Naive thymus-derived CD4-positive, alpha-beta T cell (primary cell): ENCODE data around the gene FZD2. TPM values are rescaled to one million over a fixed set of nuclear protein-coding genes. Genes with fewer than 3 reads are reported as not detected.

Experiments used
- polyA plus RNA-seq, 2 donors: library from polyadenylated mRNA; unstranded; fragments of 300-500 nt; fragmentation: Illumina TruSeq; gene quantifications; one replicate each; pipeline ENCODE4 v1.2.3, GENCODE V29; 2021
- total RNA-seq, 6 experiments: library from RNA in 5 of 6; stranded (reverse) in 5 of 6; gene quantifications; 1 replicate in 5 of 6; 2 replicates in 1 of 6; pipeline ENCODE4 v1.2.3 and lab custom pipeline; 2021 to 2026

The FZD2 gene
- total and polyA plus RNA-seq, 7 experiments from 2014 or later = 0.13 to 1.7 (median 0.17) TPM; not detected in 3

Other genes starting within 250 kb of the FZD2 start
- gene RUNDC3A, start 248.9 kb upstream of the FZD2 start, total RNA-seq = under 1 TPM in 2 of 5 experiments, not detected in 3; 0.08 to 0.22 TPM
- not detected for gene RUNDC3A, start 248.9 kb upstream of the FZD2 start, polyA plus RNA-seq
- 100 to 1,000 TPM in 3 of 5 experiments, 10 to 100 TPM in 2; 75.4 to 107 (median 101) TPM for gene SLC25A39, start 232.7 kb upstream of the FZD2 start, total RNA-seq
- 100 to 1,000 TPM; 122 to 155 TPM for gene SLC25A39, start 232.7 kb upstream of the FZD2 start, polyA plus RNA-seq
- gene GRN, start 212.2 kb upstream of the FZD2 start, total RNA-seq = 100 to 1,000 TPM in 1 of 5 experiments, 10 to 100 TPM in 4; 49.5 to 374 (median 52.2) TPM
- 10 to 100 TPM; 52.2 to 58.7 TPM for gene GRN, start 212.2 kb upstream of the FZD2 start, polyA plus RNA-seq
- gene FAM171A2, start 193.6 kb upstream of the FZD2 start, total RNA-seq = under 1 TPM; 0.24 to 0.78 (median 0.39) TPM
- under 1 TPM; 0.11 to 0.16 TPM for gene FAM171A2, start 193.6 kb upstream of the FZD2 start, polyA plus RNA-seq
- 10 to 100 TPM in 1 of 5 experiments, 1 to 10 TPM in 1, under 1 TPM in 3; 0.43 to 19.7 (median 0.67) TPM for gene ITGA2B, start 167.8 kb upstream of the FZD2 start, total RNA-seq
- gene ITGA2B, start 167.8 kb upstream of the FZD2 start, polyA plus RNA-seq = not detected
- gene GPATCH8, start 54.1 kb upstream of the FZD2 start, total RNA-seq = 10 to 100 TPM; 45.0 to 88.5 (median 82.9) TPM
- 10 to 100 TPM; 40.2 to 59.1 TPM for gene GPATCH8, start 54.1 kb upstream of the FZD2 start, polyA plus RNA-seq
- gene MEIOC, start 99.0 kb downstream of the FZD2 start, total RNA-seq = under 1 TPM in 1 of 5 experiments, not detected in 4; 0.27 TPM
- gene MEIOC, start 99.0 kb downstream of the FZD2 start, polyA plus RNA-seq = under 1 TPM; 0.14 to 0.61 TPM
- gene CCDC43, start 132.3 kb downstream of the FZD2 start, total RNA-seq = 10 to 100 TPM; 15.0 to 29.1 (median 20.2) TPM
- gene CCDC43, start 132.3 kb downstream of the FZD2 start, polyA plus RNA-seq = 10 to 100 TPM; 10.2 to 11.6 TPM
- 10 to 100 TPM in 1 of 5 experiments, 1 to 10 TPM in 4; 2.8 to 23.1 (median 7.8) TPM for gene DBF4B, start 151.2 kb downstream of the FZD2 start, total RNA-seq
- under 1 TPM; 0.35 to 0.70 TPM for gene DBF4B, start 151.2 kb downstream of the FZD2 start, polyA plus RNA-seq
- 1 to 10 TPM in 1 of 5 experiments, under 1 TPM in 4; 0.22 to 1.5 (median 0.66) TPM for gene ADAM11, start 201.5 kb downstream of the FZD2 start, total RNA-seq
- gene ADAM11, start 201.5 kb downstream of the FZD2 start, polyA plus RNA-seq = under 1 TPM in 1 of 2 donors, not detected in 1; 0.08 TPM